ENCODE results near the gene WNT7A.
A peak's percentile ranks its signal among the peaks of the same experiment; 100 is the strongest.
"Not testable (repeated sequence)": the region's sequence is repeated elsewhere in the genome, so short reads cannot be mapped to it uniquely, and the experiment has no call there.

The WNT7A gene

GRCh38 chr3:13879946-13880810 is at the start of gene WNT7A:
TSS of gene WNT7A (minus strand) at chr3:13880071. CDS start at chr3:13879816, 255 bp downstream.
- FAIRE-seq (no peak), DNase-seq (ENCODE audit: insufficient read length, low spot score) (no peak)

- DNase-seq (ENCODE audit: insufficient read length, low spot score); FAIRE-seq: not testable (repeated sequence)
These were observed 48.9 kb upstream of the WNT7A start for GRCh38 chr3:13928741-13929140.

GRCh38 chr3:13927295-13927694 is 47.4 kb upstream of the WNT7A start:
- FAIRE-seq (no peak), DNase-seq (ENCODE audit: insufficient read length, low spot score) (no peak)

GRCh38 chr3:13916375-13916774 is 36.5 kb upstream of the WNT7A start:
- DNase-seq (ENCODE audit: insufficient read length, low spot score) (no peak), FAIRE-seq (no peak)

- FAIRE-seq: no peak
- DNase-seq (ENCODE audit: insufficient read length, low spot score): no peak
These were observed 22.9 kb upstream of the WNT7A start for GRCh38 chr3:13902648-13903238.

DNA sequence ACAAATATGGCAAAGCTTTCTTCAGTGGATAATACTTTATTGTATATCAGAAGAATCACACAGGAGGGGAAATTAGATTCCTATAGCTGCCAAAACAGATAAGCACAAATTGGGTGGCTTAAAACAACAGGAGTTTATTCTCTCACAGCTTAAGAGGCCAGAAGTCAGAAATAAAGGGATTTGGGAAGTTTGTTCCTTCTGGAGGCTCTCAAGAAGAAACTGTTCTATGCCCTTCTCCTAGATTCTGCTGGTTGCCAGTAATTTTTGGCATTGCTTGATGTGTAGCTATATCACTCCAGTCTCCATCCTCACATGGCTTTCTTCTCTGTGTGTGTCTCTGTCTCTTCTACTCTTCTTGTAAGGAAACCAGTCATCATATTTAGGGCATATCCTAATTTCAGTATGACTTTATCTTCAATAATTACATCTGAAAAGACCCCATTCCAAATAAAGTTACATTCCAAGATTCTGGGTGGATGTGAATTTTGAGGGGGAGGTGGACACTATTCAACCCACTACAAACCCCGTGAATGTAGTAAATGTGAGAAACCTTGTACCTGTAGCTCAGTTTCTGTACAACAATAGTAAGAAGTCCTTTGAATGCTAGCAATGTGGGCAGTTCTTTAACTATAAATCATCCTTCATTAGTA is 22.2 kb upstream of the WNT7A start:
- FAIRE-seq: no peak
- DNase-seq (ENCODE audit: insufficient read length, low spot score): no peak

- DNase-seq (ENCODE audit: insufficient read length, low spot score) (no peak), FAIRE-seq (no peak)
These were observed 18.5 kb upstream of the WNT7A start for GRCh38 chr3:13898346-13898745.

GRCh38 chr3:13896473-13897154 is 16.7 kb upstream of the WNT7A start:
- DNase-seq (ENCODE audit: insufficient read length, low spot score) (no peak), FAIRE-seq (no peak)

DNA sequence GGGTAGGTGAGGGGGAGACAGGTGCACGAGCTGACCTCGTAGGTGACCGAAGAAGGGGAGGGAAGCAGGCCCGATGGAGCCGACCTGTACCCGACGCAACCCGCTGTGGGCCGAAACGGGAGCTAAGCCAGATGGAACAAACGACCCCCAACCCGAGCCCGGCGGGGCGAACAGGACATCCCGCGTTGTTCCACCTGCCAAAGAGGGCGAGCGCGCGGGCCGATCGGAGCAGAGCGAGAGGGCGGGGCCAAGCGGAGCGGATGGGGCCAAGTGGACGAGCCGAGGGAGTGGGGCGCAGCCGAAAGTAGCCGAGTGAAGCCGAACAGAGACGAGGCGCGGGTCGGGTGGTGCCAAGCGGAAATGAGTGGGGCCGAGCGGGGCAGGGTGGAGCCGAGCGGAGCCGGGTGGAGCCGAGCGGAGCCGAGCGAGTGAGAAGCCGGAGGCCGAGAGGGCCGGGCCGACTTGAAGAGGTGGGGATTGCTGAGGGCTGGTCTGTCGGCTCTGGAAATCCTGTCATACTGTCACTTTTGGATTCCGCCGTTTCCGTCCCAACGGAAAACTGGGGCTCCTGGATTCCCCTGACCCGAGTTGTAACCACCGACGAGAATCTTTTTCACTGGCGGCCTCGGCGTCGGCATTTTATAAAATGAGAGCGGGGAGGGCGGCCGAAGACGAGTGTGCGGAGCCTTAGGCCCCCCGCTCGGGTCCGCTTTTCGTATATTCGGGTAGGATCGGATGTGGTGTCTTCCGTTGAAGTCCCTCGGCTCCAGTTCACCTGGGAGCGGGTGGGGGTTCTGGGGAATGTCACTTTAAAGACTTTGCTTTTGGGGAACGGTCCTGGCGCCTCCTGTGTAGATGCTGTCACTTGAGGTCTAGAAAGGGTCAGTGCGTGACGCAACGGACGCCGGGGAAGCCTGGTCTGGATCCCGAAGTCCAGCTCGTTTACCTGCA is 15.6 kb upstream of the WNT7A start:
- DNase-seq (ENCODE audit: insufficient read length, low spot score) (peak; percentile 75), FAIRE-seq (peak; percentile 45)

- DNase-seq (ENCODE audit: insufficient read length, low spot score) (no peak), FAIRE-seq (no peak)
These were observed 14.9 kb upstream of the WNT7A start for GRCh38 chr3:13894807-13895154.

DNA sequence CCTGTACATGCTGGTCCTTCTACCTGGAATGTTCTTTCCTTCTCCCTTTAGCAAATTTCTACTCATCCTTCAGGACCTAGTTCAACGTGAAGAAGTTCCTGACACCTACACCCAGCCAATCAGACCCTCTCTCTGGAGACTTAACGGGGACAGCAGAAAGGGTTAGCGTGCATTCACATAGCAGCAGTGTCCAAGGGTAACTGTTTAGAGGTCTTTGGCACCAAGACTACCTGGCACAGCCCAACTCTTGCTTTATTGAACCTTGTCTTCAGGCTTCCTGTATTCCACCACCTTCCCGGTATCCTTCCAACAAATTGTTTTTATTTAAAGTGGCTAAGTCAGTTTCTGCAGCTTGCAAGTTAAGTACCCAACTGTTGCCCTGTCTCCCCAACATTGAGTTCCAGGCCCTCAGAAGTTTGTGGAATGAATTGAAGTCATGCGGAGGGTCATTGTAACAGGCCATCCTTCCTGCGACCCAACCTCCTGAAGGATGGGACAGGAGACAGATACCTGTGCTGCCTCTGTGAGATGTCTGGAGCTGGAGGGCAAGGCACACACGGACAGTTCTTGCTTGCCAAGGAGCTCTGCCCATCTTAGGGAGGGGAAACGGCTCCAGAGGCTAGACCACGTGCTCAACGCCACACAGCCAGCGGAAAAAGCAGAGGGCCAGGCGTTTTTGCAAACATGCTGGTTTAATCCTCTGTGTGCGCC is 14.4 kb upstream of the WNT7A start:
- FAIRE-seq (no peak), DNase-seq (ENCODE audit: insufficient read length, low spot score) (no peak)

DNA sequence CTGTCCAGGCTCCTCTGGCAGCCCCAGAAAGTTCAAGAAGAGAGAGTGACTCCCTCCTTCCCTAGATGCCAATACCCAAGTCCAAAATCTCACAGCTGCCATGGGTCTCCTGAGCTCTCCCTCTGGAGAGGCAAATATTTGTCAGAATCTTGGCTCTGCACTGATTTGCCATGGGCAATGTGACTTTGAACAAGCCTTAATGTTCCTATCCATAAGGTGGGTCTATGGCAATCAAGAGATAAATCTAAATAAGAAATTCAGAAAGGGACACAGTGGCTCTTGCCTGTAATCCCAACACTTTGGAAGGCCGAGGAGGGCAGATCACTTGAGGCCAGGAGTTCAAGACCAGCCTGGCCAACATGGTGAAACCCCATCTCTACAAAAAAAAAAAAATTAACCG is 12.4 kb upstream of the WNT7A start:
- FAIRE-seq (no peak), DNase-seq (ENCODE audit: insufficient read length, low spot score) (no peak)

GRCh38 chr3:13891492-13892073 is 11.7 kb upstream of the WNT7A start:
- no peak for DNase-seq (ENCODE audit: insufficient read length, low spot score)
- FAIRE-seq: no peak

DNA sequence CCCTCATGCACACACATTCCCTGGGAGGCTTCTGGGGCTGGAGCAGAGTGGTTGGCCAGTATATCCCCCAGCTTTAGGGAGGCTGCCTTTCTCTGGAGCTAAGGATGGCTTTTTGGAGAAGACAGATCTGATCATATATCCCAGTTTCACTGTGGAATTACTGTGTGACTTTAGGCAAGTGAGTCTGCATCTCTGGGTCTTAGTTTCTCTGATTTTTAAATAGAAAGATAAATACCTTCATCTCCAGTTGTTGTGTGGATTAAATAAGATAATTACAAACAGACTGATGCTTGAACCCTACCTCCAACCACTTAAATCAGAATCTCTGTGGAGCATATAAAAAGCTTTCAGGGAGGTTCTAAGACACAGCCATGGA is 11.1 kb upstream of the WNT7A start:
- FAIRE-seq: no peak
- no peak for DNase-seq (ENCODE audit: insufficient read length, low spot score)

DNA sequence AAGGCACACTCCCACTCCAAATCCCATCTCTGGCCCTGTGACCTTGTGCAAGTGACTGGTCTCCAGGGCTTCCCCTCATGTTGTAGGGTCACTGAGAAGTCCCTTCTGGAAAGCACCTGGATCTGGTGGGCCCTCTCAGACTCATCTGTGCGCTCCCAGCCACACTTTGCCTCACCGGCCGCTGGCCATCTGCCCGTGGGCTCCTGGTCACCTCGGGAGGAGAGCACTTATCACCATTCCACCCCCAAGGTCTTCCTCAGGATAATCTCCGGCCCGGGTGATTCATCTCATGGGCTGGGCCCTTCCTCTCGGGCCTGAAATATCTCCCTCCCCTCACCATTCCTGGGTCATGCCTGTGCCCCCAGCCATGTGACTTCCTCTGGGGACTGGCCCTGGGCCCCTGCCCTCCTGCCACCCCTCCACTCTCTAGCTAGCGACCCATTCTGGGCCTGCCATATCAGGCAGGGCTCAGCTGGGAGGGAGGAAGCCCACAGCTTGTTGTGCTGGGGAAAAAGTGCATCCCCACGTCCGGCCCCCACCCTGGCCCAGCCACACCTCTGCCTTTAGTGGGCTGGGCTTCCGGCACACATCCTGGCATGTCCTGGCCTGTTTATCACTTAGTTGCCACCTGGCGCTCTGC is 10.6 kb upstream of the WNT7A start:
- DNase-seq (ENCODE audit: insufficient read length, low spot score): no peak

DNA sequence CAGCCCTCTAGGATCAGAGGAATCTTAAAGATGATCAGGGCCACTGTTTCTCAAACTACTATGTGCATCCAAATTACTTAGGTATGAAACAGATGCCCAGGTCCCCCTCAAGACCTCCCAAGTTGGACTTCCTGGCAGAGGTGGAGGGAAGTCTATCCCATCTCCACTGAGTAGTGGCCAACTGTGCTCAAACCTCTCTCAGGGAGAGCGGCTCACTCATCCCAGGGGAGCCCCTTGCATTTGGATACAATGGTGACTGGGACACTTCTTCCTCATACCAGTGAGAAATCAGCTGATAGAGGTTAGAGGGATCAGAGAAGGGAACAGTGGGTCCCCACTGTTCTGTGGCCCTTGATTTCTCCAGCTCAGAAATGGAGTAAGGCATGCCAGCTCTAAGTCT is 8.7 kb upstream of the WNT7A start:
- DNase-seq (ENCODE audit: insufficient read length, low spot score) (no peak), FAIRE-seq (no peak)

More for the DNA sequence above, 10.6 kb upstream of the WNT7A start:
- FAIRE-seq: no peak

GRCh38 chr3:13887495-13888300 is 7.8 kb upstream of the WNT7A start:
- no peak for DNase-seq (ENCODE audit: insufficient read length, low spot score)
- no peak for FAIRE-seq

- DNase-seq (ENCODE audit: insufficient read length, low spot score) (no peak), FAIRE-seq (no peak)
These were observed 6.8 kb upstream of the WNT7A start for GRCh38 chr3:13886593-13887129.

Measured in GM19239 (cell line).